ENCODE results near the gene ANKRD62.
"Not testable (repeated sequence)": the region's sequence is repeated elsewhere in the genome, so short reads cannot be mapped to it uniquely, and the experiment has no call there.

DNA sequence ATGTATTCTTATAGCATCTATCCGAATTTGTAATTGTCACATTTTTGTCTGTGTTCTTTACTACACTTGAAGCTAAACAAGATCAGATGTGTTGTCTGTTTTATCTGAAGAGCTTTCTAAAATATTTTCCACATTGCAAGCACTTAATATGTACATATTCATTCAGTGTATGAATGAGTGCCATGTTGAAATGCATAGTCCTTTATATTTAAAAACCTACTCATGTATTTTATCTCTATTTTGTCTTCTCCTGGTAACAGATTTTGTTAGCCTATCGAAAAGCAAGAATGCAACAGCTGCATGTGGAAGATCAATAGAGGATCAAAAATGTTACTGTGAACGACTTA lies 28.4 kb downstream of the ANKRD62 start:
- TF ChIP-seq, protein P1, sequence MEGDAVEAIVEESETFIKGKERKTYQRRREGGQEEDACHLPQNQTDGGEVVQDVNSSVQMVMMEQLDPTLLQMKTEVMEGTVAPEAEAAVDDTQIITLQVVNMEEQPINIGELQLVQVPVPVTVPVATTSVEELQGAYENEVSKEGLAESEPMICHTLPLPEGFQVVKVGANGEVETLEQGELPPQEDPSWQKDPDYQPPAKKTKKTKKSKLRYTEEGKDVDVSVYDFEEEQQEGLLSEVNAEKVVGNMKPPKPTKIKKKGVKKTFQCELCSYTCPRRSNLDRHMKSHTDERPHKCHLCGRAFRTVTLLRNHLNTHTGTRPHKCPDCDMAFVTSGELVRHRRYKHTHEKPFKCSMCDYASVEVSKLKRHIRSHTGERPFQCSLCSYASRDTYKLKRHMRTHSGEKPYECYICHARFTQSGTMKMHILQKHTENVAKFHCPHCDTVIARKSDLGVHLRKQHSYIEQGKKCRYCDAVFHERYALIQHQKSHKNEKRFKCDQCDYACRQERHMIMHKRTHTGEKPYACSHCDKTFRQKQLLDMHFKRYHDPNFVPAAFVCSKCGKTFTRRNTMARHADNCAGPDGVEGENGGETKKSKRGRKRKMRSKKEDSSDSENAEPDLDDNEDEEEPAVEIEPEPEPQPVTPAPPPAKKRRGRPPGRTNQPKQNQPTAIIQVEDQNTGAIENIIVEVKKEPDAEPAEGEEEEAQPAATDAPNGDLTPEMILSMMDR (conservative IDR thresholded peaks at IDR 0.05; ENCODE audit: low read depth, low read length): not testable (repeated sequence)
- TF ChIP-seq BHLHE40, RFX5, FOS, POLR2A, USF2, CEBPB, SMC3 (IDR thresholded peaks at IDR 0.05; ENCODE audit: low read depth, low read length): not testable (repeated sequence)

Measured in IMR-90 (cell line).